Retinal pigment epithelial cell (primary cell): Measurements from ENCODE around the gene ZNF684.
"Not testable (repeated sequence)": the region's sequence is repeated elsewhere in the genome, so short reads cannot be mapped to it uniquely, and the experiment has no call there.

Experiments
- DNase-seq: peaks from one replicate; pipeline ENCODE4 v3.0.0-alpha.2; 2010; ENCODE audit warnings: low read depth
- H3K4me3 ChIP-seq: 2 replicates; pipeline ENCODE4 v1.5.1; 2011; ENCODE audit warnings: mild to moderate bottlenecking, low read length, control low read depth, moderate library complexity
- CTCF ChIP-seq: conservative IDR thresholded peaks from 2 replicates; pipeline ENCODE4 v1.5.1; 2011; ENCODE audit warnings: low read depth, low read length, control low read depth, inconsistent platforms

ZNF684 gene

GRCh38 chr1:40532062-40532389, 589 bp downstream of the ZNF684 start:
- H3K4me3 ChIP-seq = peak overlapping the region; percentile 58
- no peak for DNase-seq
- no peak for TF ChIP-seq CTCF

DNA sequence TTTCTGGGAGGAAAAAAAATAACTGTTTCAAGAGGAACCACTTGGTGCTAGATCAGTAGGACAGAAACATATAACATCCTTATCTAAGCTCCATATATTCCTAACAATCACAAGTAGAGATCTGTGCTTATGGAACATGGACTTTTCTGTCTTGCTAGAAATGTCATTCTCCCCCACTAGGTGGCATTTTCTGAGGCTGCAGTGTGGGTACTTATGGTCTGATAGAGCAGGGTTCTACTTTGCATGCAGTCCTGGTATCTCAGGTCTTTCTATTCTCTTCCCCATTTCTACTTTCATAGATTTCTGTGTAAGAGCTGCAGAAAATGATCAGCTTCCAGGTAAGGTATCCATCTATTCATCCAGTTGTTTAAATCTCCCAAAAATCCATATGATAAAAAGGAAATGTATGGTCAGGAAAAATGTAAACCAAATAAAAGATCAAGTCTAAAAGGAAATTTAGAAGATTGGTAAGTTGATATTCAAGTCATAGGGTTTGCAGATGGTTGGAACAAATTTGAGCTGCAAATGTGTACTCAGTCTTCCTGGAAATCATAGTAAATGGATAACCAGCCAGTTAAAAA, 1.5 kb downstream of the ZNF684 start:
- no peak overlapping the region for H3K4me3 ChIP-seq
- peak; percentile 81 for TF ChIP-seq CTCF
- no peak for DNase-seq

GRCh38 chr1:40534589-40534988, 3.2 kb downstream of the ZNF684 start:
- H3K4me3 ChIP-seq = no peak overlapping the region
- DNase-seq = no peak
- no peak for TF ChIP-seq CTCF

- H3K4me3 ChIP-seq = no peak overlapping the region
- TF ChIP-seq CTCF = no peak
- DNase-seq = no peak
These were observed 4.3 kb downstream of the ZNF684 start for GRCh38 chr1:40535732-40536131.

DNA sequence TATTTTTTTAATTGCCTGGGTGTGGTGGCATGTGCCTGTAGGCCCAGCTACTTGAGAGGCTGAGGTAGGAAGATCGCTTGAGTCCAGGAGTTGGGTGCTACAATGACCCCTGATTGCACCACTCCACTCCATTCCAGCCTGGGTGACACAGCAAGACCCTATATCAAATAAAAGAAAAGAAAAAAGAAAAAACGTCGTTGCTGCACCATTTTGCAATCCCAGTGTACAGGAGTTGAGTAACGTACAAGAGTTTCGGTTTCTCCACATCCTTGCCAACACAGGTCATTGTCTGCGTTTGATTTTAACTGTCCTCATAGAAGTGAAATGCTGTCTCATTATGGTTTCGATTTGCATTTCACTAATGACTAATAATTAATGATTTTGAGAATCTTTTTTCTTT, 7.9 kb downstream of the ZNF684 start:
- no peak for DNase-seq
- no peak overlapping the region for H3K4me3 ChIP-seq
- TF ChIP-seq CTCF = no peak

- no peak for DNase-seq
- TF ChIP-seq CTCF = no peak
- no peak overlapping the region for H3K4me3 ChIP-seq
These were observed 15.5 kb downstream of the ZNF684 start for GRCh38 chr1:40546957-40547356.

DNA sequence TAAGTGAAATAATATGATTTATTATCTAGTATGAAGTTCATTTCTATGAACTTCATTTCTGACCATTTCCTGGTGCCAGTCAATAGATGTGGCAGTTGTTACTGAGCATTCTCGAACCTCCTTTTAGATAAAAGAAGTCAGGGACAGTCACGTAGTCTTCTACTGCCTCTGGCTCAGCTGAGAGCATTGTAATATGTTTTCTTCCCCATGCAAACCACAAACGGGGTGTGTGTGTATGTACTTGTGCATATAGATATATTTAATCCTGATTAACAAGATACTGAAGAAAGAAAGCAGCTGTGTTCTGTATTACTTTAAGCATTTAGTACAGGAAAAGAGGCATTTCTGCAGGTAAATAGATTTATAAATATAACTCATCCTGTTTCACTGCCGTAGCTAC, 21.6 kb downstream of the ZNF684 start:
- DNase-seq = no peak
- H3K4me3 ChIP-seq = no peak overlapping the region
- no peak for TF ChIP-seq CTCF

DNA sequence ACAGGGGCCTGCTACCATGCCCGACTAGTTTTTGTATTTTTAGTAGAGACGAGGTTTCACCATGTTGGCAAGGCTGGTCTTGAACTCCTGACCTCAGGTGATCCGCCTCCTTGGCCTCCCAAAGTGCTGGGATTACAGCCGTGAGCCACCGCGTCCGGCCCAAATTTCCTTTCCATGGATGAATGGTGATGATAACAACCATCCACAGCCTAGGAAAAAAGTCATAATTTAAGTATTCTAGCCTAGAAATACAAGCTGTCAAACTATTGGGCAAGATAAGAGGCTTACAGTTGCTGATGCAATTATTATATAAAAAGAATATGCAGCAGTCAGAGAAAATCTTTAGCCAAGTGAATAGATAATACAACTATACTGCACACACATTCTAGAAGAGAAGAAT, 23.4 kb downstream of the ZNF684 start:
- H3K4me3 ChIP-seq, DNase-seq: not testable (repeated sequence)
